GM19452 (cell line): Measurements from ENCODE around the gene JUNB.
A peak's percentile ranks its signal among the peaks of the same experiment; 100 is the strongest.
"Not testable (repeated sequence)": the region's sequence is repeated elsewhere in the genome, so short reads cannot be mapped to it uniquely, and the experiment has no call there.

Experiments
- ATAC-seq: cut with Tn5 transposase; IDR thresholded peaks from one replicate; pipeline ENCODE4 v1.9.1; 2021; ENCODE audit not compliant: unreplicated experiment

JUNB gene

GRCh38 chr19:12788682-12789097 is 2.6 kb upstream of the JUNB start:
- no peak for ATAC-seq

- ATAC-seq: no peak
Observed at GRCh38 chr19:12789098-12789903, 2.0 kb upstream of the JUNB start.

DNA sequence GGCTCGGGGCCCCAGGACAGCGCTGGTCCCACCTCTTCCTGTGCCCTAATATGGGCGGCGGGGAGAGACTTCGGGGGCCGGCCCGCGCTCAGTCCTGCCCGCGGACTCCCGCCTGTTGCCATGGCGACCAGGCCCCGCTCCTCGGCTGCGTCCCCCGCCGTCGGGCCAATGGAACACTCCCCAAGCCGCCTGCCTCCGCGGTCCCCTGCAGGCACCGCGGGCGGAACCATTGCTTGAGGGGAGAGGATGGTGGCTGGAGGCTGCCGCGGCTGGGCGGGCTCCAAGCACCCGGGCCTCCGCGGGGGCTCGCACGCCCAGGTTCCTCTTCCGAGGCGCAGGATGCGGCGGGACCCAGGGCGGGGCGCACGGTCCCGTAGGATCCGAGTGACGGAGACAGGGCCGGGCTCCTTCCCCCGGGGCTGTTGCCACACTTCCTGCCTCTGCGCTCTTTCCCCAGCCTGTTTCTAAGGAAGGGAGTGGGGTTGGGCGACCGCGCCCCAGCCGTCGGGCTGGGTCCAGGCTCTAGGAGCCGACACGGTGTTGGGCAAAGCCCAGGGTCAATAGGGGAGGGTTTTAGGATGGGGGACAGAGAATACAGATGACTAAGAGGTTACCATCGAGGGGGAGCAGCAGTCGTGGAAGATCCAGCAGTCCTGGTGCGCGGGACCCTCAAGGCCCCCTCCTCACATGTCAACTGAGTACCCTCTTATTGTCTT is 1.2 kb upstream of the JUNB start:
- ATAC-seq: peak; percentile 43

DNA sequence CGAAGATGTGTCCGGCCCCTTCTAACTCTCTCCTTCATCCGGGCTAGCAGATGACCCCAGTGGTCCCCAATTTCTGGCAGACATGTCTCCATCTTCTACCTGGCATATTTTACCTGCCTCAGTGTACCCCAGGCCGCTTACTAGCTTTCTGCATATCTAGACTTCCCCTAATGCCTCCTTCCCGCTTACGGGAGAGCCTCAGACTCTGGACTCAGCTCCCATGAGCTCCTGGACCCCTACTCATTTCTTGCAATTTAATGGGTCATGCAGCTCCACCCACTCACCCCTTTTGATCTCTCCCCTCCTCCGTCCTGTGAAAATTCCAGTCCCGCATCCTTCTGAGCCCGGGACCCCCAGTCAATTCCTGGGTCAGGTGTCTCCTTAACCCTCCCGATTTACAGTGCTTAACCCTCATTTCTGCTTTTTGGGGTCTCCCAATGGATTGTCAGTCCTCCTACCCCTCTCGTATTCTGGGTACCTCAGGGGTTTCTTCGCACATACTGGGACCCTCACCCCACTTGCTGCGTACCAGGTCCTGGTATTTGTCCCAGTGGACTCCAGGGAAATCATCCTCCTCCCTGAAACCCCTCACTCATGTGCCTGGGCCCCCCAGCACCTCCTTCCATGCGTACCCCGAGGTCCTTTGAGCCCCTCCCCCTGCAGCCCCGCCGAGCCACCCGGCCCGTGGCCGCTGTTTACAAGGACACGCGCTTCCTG is 500 bp upstream of the JUNB start:
- ATAC-seq: no peak

- no peak for ATAC-seq
Observed at GRCh38 chr19:12792051-12792852, 966 bp downstream of the JUNB start.

- ATAC-seq: no peak
Observed at GRCh38 chr19:12792853-12793289, 1.6 kb downstream of the JUNB start.

- peak; percentile 31 for ATAC-seq
Observed at GRCh38 chr19:12793290-12794195, 2.3 kb downstream of the JUNB start.

- ATAC-seq: no peak
Observed at GRCh38 chr19:12794196-12794941, 3.1 kb downstream of the JUNB start.

DNA sequence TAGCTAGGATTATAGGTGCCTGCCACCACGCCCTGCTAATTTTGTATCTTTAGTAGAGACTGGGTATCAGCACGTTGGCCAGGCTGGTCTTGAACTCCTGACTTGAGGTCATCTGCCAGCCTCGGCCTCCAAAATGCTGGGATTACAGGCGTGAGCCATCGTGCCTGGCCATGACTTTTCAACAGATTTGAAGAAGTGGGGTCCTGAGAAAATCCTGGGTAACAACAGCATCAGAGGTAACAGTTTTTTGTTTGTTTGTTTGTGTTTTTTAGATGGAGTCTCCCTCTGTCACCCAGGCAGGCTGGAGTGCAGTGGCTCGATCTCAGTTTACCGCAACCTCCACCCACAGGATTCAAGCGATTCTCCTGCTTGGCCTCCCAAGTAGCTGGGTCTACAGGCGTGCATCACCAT is 3.7 kb downstream of the JUNB start:
- ATAC-seq: no peak

DNA sequence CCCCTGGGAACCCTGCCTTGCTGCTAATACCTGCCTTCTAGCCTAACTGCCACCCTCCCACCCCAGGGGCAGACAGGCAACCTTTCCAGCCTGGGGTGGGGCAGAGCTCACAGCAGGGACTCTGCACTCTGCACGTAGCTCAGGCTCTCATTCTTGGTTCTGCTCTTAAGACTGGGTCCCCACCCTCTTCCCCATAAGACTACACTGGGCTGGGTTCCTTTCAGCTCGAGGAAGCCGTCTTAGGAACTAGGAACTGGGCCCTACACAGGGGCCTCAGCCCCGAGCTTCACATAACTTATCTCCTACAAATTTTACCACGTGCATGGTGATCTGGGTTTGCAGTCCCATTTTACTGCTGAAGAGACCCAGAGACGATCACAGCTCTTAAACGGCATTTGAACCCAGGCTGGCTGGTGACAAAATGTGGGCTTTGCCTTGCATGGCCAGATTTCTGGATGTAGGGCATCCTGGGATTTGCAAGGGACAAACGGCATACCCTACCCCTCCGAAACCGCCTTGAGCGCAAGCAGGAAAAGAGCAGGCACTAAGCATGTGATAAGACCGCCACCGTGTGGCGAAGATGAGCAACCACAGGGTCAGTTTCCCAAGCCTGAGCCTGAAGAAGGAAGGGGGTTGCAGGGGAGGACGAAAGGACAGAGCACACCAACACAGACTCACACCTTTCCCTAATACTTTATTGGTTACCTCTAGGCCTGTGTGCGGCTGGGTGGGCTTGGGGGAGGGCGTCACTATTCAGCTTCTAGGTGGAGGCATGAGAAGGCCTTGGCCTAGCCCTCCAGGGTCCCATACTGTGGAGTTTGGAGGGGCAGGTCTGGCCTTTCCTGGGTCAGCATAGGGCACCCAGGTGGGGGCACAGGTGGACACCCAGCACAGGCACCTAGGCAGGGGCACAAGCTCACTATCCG is 5.1 kb downstream of the JUNB start:
- no peak for ATAC-seq

GRCh38 chr19:12797141-12797587 is 5.9 kb downstream of the JUNB start:
- ATAC-seq: no peak

GRCh38 chr19:12797607-12798006 is 6.3 kb downstream of the JUNB start:
- ATAC-seq: not testable (repeated sequence)

- ATAC-seq: no peak
Observed at GRCh38 chr19:12799742-12800465, 8.6 kb downstream of the JUNB start.

DNA sequence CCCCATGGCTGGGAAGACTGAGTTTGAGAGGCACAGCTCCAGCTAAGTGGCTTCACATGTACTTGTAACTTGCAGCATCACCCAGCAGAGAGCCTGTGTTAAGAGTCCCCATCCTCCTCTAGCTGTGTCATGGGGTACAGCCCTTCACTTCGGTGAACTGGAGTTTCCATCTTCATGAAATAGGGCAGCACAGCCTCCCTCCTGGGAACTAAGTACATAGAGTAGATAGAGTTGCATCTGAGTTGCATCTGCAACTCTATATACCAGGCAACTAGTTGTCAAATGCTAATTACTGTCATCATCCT is 9.1 kb downstream of the JUNB start:
- ATAC-seq: no peak

GRCh38 chr19:12800923-12801465 is 9.7 kb downstream of the JUNB start:
- ATAC-seq: no peak

DNA sequence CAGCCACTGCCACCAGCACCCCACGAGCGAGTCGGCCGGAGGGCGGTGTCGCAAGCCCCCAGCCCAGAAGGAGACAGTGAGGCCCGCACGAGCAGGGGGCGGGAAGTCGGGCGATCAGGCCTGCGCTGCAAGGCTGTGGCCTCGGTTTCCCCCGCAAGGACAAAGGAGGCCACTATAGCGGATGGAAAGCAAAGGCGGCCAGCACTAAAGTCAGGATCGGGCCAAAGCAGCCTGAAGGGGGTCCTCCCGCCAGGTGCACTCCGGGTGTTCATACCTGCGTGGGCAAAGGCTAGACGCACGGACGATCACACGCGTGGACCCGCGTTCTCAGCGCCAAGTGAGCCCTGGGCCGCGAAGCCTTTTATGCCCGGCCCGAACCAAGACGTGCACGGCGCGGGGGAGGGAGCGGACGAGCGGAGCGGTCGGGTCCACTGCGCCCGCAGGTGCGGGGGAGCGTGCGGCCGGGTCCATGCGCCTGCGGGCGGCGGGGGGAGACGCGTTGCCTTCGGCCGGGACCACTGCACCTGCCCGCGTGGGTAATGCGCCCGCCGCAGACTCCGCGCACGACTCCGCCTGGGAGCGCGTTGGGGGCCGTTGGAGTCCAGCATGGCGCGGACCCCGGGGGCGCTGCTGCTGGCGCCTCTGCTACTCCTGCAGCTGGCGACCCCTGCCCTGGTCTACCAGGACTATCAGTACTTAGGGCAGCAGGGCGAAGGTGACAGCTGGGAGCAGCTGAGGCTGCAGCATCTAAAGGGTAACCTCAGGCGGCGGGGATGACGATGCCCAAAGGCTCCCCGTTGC is 10.4 kb downstream of the JUNB start, which contains the start of the genes PRDX2 and THSD8:
Gene PRDX2 (minus strand): TSS at position 335 of the 801 bp plus-strand sequence. CDS start 539 bp downstream, outside the sequence.
Gene THSD8 (plus strand): TSS at position 604 of the 801 bp plus-strand sequence. CDS start 3 bp downstream, at position 607.
- no peak for ATAC-seq
